Trophoblast cell (in vitro differentiated cells and primary cell): ENCODE results near the gene ADAMTS14.

Experiments
- DNase-seq, 2 donors: peaks; one replicate each; pipeline ENCODE4 v3.0.0-alpha.2; 2016
- H2AFZ ChIP-seq: 2 replicates; pipeline ENCODE4 v1.6.1; 2013; ENCODE audit warnings: low read length, moderate library complexity, mild to moderate bottlenecking; ENCODE audit not compliant: insufficient read depth, poor library complexity
- H2AK5ac ChIP-seq: 2 replicates; pipeline ENCODE4 v1.6.1; 2013; ENCODE audit warnings: mild to moderate bottlenecking, low read length
- H2BK120ac ChIP-seq: 2 replicates; pipeline ENCODE4 v1.6.1; 2013; ENCODE audit warnings: low read length, mild to moderate bottlenecking, moderate library complexity; ENCODE audit not compliant: insufficient read depth, poor library complexity
- H2BK12ac ChIP-seq: 2 replicates; pipeline ENCODE4 v1.6.1; 2013; ENCODE audit warnings: mild to moderate bottlenecking, low read length, moderate library complexity
- H2BK5ac ChIP-seq: 2 replicates; pipeline ENCODE4 v1.6.1; 2013; ENCODE audit warnings: low read length, low read depth, moderate library complexity, mild to moderate bottlenecking; ENCODE audit not compliant: poor library complexity
- H3K14ac ChIP-seq: 2 replicates; pipeline ENCODE4 v1.6.1; 2013; ENCODE audit warnings: mild to moderate bottlenecking, low read length
- H3K18ac ChIP-seq: 2 replicates; pipeline ENCODE4 v1.6.1; 2013; ENCODE audit warnings: mild to moderate bottlenecking, low read length
- H3K23ac ChIP-seq: 2 replicates; pipeline ENCODE4 v1.6.1; 2013; ENCODE audit warnings: low read length
- H3K27ac ChIP-seq: 2 replicates; pipeline ENCODE4 v1.5.1; 2013; ENCODE audit warnings: low read depth, mild to moderate bottlenecking, inconsistent platforms, low read length, moderate library complexity
- H3K27me3 ChIP-seq: 2 replicates; pipeline ENCODE4 v1.6.1; 2013; ENCODE audit warnings: inconsistent platforms, mild to moderate bottlenecking, low read length, moderate library complexity; ENCODE audit not compliant: insufficient read depth
- H3K36me3 ChIP-seq, 2 experiments: 1 replicate in 1 of 2; 2 replicates in 1 of 2; pipeline ENCODE4 v1.6.1; 2013; ENCODE audit warnings: low read length in 2 of 2, mild to moderate bottlenecking in 2 of 2, moderate library complexity in 1 of 2; ENCODE audit not compliant: insufficient read depth in 2 of 2, control insufficient read depth in 1 of 2
- H3K4ac ChIP-seq: 2 replicates; pipeline ENCODE4 v1.6.1; 2013; ENCODE audit warnings: low read depth, mild to moderate bottlenecking, low read length, moderate library complexity
- H3K4me1 ChIP-seq, 2 experiments: 1 replicate in 1 of 2; 2 replicates in 1 of 2; pipeline ENCODE4 v1.6.1; 2013; ENCODE audit warnings: low read length in 2 of 2, mild to moderate bottlenecking in 2 of 2, moderate library complexity in 1 of 2; ENCODE audit not compliant: insufficient read depth in 2 of 2, control insufficient read depth in 1 of 2
- H3K4me2 ChIP-seq: 2 replicates; pipeline ENCODE4 v1.6.1; 2013; ENCODE audit warnings: inconsistent platforms, mild to moderate bottlenecking, low read length, moderate library complexity
- H3K4me3 ChIP-seq: 2 replicates; pipeline ENCODE4 v1.5.1; 2013; ENCODE audit warnings: mild to moderate bottlenecking, low read depth, low read length, inconsistent platforms
- H3K79me1 ChIP-seq: one replicate; pipeline ENCODE4 v1.6.1; 2013; ENCODE audit warnings: low read length
- H3K79me2 ChIP-seq: 2 replicates; pipeline ENCODE4 v1.6.1; 2013; ENCODE audit warnings: low read length, mild to moderate bottlenecking; ENCODE audit not compliant: control insufficient read depth, insufficient read depth, poor library complexity
- H3K9ac ChIP-seq: 2 replicates; pipeline ENCODE4 v1.6.1; 2013; ENCODE audit warnings: mild to moderate bottlenecking, low read length
- H3K9me3 ChIP-seq: 2 replicates; pipeline ENCODE4 v1.6.1; 2013; ENCODE audit warnings: low read depth, mild to moderate bottlenecking, control low read depth, inconsistent platforms, low read length; ENCODE audit not compliant: insufficient read depth
- H4K12ac ChIP-seq: 2 replicates; pipeline ENCODE4 v1.6.1; 2013; ENCODE audit warnings: low read depth, mild to moderate bottlenecking, low read length, moderate library complexity
- H4K8ac ChIP-seq: 2 replicates; pipeline ENCODE4 v1.6.1; 2013; ENCODE audit warnings: low read depth, mild to moderate bottlenecking, low read length, moderate library complexity
- H4K91ac ChIP-seq: one replicate; pipeline ENCODE4 v1.6.1; 2013; ENCODE audit warnings: low read depth, mild to moderate bottlenecking, low read length, moderate library complexity
- WGBS: extraction: QIAGEN DNeasy Blood & Tissue Kit; methylation state at CpG from one replicate; pipeline ENCODE4 v1.1.7; 2013; ENCODE audit warnings: missing lambda C conversion rate; ENCODE audit not compliant: insufficient read length, insufficient coverage; ENCODE audit errors: extremely low coverage; 5-methylcytosine and 5-hydroxymethylcytosine counted together

The ADAMTS14 gene

DNA sequence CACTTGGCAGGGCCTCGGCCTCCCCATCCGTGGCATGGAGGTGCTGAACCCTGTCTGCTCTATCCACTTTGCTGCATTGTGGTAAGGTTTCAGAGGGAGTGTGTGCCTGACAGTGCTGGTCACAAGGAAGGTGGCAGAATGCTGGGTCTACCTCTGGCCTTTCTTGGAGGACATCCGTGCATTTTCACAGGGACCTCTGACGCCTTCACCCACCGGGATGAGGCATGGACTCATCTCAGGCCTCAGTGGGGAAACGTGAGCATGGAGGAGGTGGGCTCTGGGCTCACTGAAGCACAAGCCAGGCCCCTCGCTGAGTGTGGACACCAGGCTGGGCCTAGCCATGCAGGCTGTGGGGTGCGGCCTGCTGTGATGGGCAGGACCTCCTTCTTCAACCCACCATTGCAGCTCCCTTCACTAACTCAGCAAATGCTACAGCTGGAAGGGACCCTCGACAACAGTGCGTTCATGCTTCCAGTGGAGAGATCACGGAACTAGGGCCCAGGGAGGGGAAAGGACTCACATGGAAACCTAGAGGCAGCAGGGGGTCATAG lies 104.2 kb downstream of the ADAMTS14 start:
- no peak overlapping the region for H4K12ac ChIP-seq
- no peak overlapping the region for H3K23ac ChIP-seq
- no peaks in the 10 kb centered on the region for H3K27me3 ChIP-seq
- no peak overlapping the region for H3K4me3 ChIP-seq
- H3K27ac ChIP-seq, result no peak overlapping the region
- H2AK5ac ChIP-seq, result no peak overlapping the region
- H3K4me2 ChIP-seq, result no peak overlapping the region
- H4K91ac ChIP-seq, result no peak overlapping the region
- no CpG with 5 or more reads among the region's 11 CpGs for WGBS
- no peak overlapping the region for H2BK5ac ChIP-seq
- no peaks in the 10 kb centered on the region for H3K36me3 ChIP-seq
- no peak overlapping the region for H3K18ac ChIP-seq
- H2AFZ ChIP-seq, result no peak overlapping the region
- H3K4ac ChIP-seq, result no peak overlapping the region
- H3K79me2 ChIP-seq, result no peaks in the 10 kb centered on the region
- DNase-seq, result no peak
- no peak overlapping the region for H2BK120ac ChIP-seq
- no peaks in the 10 kb centered on the region for H3K79me1 ChIP-seq
- no peaks in the 10 kb centered on the region for H3K9me3 ChIP-seq
- H2BK12ac ChIP-seq, result no peak overlapping the region
- no peaks in the 10 kb centered on the region for H3K4me1 ChIP-seq
- no peak overlapping the region for H3K9ac ChIP-seq
- no peak overlapping the region for H4K8ac ChIP-seq
- H3K14ac ChIP-seq, result no peak overlapping the region

DNA sequence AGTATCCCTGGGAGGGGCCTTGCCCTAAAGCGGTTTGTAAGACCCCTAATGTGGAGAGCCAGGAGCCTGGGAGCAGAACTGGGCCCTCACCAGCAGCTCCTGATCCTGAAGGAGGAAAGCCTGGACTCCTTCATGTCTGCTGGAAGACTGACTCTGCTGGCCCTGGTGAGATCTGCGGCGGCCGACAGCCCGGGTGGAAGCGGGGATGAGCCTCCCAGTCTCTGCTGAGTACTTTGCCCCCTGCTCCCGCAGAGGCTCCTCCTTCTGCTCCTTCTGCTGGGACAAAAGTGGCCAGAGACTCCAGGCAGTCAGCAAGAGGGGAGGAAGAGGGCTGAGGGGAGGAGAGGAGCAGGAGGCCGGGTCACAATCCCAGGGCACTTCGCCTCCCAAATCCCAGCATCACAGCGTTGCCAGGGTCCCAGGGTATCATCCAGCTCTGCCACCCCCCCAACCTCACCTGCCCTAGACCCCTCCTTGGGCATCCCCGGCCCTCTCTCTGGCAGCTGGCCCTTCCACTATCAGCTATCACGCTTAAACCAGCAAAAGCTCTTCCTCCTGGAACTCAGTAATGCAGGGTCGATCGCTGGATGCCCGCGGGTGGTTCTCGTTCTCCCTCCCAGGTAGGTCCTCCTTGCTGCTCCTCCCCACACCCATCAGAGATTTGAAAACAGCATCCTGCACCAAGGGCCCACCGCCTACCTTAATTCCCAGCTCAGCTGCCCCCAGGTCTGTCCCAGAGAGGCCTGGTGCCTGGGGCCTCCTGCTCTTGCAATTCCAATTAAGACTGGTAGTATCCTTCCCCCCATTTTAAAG lies 105.0 kb downstream of the ADAMTS14 start:
- no peak overlapping the region for H3K14ac ChIP-seq
- no peak overlapping the region for H2BK120ac ChIP-seq
- no peaks in the 10 kb centered on the region for H3K9me3 ChIP-seq
- H2AFZ ChIP-seq, result no peak overlapping the region
- H3K36me3 ChIP-seq, result no peaks in the 10 kb centered on the region
- no peak overlapping the region for H3K4me3 ChIP-seq
- no peak overlapping the region for H4K91ac ChIP-seq
- no peak overlapping the region for H3K4me2 ChIP-seq
- H3K79me2 ChIP-seq, result no peaks in the 10 kb centered on the region
- no CpG with 5 or more reads among the region's 18 CpGs for WGBS
- no peak overlapping the region for H4K12ac ChIP-seq
- no peaks in the 10 kb centered on the region for H3K79me1 ChIP-seq
- H3K9ac ChIP-seq, result no peak overlapping the region
- H3K4me1 ChIP-seq, result no peaks in the 10 kb centered on the region
- no peak overlapping the region for H4K8ac ChIP-seq
- no peak overlapping the region for H2AK5ac ChIP-seq
- DNase-seq, result no peak
- H3K18ac ChIP-seq, result no peak overlapping the region
- no peak overlapping the region for H2BK12ac ChIP-seq
- no peak overlapping the region for H3K27ac ChIP-seq
- no peak overlapping the region for H2BK5ac ChIP-seq
- no peak overlapping the region for H3K4ac ChIP-seq
- no peak overlapping the region for H3K23ac ChIP-seq
- no peaks in the 10 kb centered on the region for H3K27me3 ChIP-seq

DNA sequence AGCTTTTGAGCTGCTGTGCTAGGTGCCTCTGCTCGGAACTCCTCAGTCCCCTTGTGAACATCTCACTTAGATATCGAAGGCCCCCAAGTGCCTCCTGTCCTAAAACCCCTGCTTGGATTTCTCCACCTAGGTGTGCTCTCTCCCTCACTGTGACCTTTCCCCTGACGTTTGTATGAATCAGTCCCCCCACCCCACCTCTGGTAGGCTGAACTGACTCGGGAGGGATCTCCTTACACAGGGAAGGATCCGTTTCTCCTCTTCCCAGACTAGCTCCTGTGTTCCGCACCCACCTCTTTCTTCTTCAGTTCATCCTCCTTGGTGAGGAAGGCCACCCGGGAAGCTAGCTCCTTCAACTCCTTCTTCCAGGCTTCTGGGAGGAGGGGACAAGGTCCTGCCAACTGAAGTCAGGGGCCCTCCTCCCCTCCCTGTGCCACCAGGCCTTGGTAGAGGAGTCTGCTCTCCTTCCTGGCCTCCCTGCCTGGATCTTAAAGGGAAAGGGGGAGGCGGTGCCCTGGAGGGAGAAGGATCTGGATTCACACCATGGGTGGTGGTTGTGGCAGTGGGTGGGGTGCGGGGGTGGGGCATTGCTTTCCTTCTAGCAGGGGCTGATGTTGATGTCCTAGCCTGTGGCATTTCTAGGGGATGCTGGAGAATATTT lies 106.1 kb downstream of the ADAMTS14 start:
- Histone ChIP-seq H3K4me1 (no peaks in the 10 kb centered on the region), H3K4ac (no peak overlapping the region), H2BK120ac (no peak overlapping the region), H2BK5ac (no peak overlapping the region), H2AFZ (no peak overlapping the region), H3K79me2 (no peaks in the 10 kb centered on the region), H3K4me3 (no peak overlapping the region), H4K8ac (no peak overlapping the region), H3K36me3 (no peaks in the 10 kb centered on the region), H2BK12ac (no peak overlapping the region), H3K9me3 (no peaks in the 10 kb centered on the region), H4K91ac (no peak overlapping the region), H3K4me2 (no peak overlapping the region), H2AK5ac (no peak overlapping the region), H3K27ac (no peak overlapping the region), H4K12ac (no peak overlapping the region), H3K79me1 (no peaks in the 10 kb centered on the region), H3K18ac (no peak overlapping the region), H3K14ac (no peak overlapping the region), H3K9ac (no peak overlapping the region), H3K27me3 (no peaks in the 10 kb centered on the region), H3K23ac (no peak overlapping the region)
- DNase-seq, result no peak
- WGBS, result no CpG with 5 or more reads among the region's 9 CpGs

DNA sequence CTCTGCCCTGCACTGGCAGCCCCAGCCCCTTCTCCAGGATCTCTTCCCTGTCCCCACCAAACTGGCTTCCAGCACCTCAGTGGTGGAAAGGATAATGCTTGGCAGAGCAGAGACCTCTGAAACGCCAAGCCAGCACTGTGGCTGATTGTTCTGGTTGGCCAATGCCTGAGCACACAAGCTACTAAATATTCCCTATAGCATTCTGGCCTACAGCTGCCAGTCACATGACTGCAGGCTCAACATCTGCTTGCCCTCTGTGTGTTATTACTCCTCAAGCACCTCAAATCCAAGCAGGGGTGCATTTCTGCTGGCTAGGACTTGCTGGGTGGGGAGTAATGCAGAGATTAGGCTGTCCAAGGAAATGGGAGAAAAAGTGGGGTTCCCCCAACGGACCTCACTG lies 106.8 kb downstream of the ADAMTS14 start:
- Histone ChIP-seq H2BK12ac (no peak overlapping the region), H3K23ac (no peak overlapping the region), H3K9me3 (no peaks in the 10 kb centered on the region), H2AFZ (no peak overlapping the region), H3K4ac (no peak overlapping the region), H3K27me3 (no peaks in the 10 kb centered on the region), H3K79me1 (no peaks in the 10 kb centered on the region), H4K12ac (no peak overlapping the region), H4K8ac (no peak overlapping the region), H2BK5ac (no peak overlapping the region), H3K36me3 (no peaks in the 10 kb centered on the region), H3K27ac (no peak overlapping the region), H3K9ac (no peak overlapping the region), H3K14ac (no peak overlapping the region), H3K4me2 (no peak overlapping the region), H3K18ac (no peak overlapping the region), H2AK5ac (no peak overlapping the region), H3K79me2 (no peaks in the 10 kb centered on the region), H3K4me1 (no peaks in the 10 kb centered on the region), H4K91ac (no peak overlapping the region), H2BK120ac (no peak overlapping the region), H3K4me3 (no peak overlapping the region)
- WGBS, result no CpG with 5 or more reads among the region's 2 CpGs
- DNase-seq, result no peak
